HCT116 (cell line): ENCODE data around the gene TTLL4.

Experiments used
- EZH2 ChIP-seq: fragments of 200-600 bp; sonication (generic); IDR thresholded peaks from 2 replicates; pipeline ENCODE4 v1.6.1; 2017; ENCODE audit warnings: antibody characterized with exemption, mixed run types
- POLR2AphosphoS5 ChIP-seq: IDR thresholded peaks from 2 replicates; pipeline ENCODE4 v1.6.1; 2011; ENCODE audit warnings: mild to moderate bottlenecking, low read depth, low read length, moderate library complexity
- TF ChIP-seq, protein P1 (sequence below): IDR thresholded peaks from 2 replicates; pipeline ENCODE4 v1.6.1; 2012

DNA sequence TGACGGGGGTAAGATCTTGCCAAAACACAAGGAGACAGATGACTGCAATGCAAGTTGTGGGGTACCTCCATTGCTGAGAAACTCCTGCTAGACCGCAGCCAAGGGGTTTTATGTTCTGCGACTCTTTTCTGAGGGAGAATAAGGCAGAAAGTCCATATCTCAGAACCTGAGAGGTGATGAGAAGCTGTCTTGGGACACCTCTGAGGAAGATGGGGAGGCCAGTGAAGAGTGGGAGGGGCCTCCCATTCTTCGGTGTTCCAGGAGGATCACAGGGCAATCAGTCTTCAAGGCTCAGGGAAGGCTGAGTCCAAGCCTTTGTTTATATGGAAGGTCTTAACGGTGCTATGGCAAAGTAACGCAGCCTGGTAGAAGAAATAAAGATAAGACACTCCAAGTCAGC lies 89.4 kb downstream of the TTLL4 start:
- TF ChIP-seq POLR2AphosphoS5: no peak
- no peak for TF ChIP-seq EZH2
- TF ChIP-seq, protein P1, sequence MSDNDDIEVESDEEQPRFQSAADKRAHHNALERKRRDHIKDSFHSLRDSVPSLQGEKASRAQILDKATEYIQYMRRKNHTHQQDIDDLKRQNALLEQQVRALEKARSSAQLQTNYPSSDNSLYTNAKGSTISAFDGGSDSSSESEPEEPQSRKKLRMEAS: no peak
